ENCODE data around the gene HENMT1.

- TF ChIP-seq ESRRG (CRISPR knock-in tag; IDR thresholded peaks at IDR 0.05): no peak
- no peak for TF ChIP-seq SNAI2 (CRISPR knock-in tag; IDR thresholded peaks at IDR 0.05)
- TF ChIP-seq, protein P1, sequence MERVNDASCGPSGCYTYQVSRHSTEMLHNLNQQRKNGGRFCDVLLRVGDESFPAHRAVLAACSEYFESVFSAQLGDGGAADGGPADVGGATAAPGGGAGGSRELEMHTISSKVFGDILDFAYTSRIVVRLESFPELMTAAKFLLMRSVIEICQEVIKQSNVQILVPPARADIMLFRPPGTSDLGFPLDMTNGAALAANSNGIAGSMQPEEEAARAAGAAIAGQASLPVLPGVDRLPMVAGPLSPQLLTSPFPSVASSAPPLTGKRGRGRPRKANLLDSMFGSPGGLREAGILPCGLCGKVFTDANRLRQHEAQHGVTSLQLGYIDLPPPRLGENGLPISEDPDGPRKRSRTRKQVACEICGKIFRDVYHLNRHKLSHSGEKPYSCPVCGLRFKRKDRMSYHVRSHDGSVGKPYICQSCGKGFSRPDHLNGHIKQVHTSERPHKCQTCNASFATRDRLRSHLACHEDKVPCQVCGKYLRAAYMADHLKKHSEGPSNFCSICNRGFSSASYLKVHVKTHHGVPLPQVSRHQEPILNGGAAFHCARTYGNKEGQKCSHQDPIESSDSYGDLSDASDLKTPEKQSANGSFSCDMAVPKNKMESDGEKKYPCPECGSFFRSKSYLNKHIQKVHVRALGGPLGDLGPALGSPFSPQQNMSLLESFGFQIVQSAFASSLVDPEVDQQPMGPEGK (CRISPR knock-in tag; IDR thresholded peaks at IDR 0.05; ENCODE audit: borderline replicate concordance): no peak
Observed at GRCh38 chr1:108699375-108700332, 38.8 kb upstream of the HENMT1 start.
